Measurements from ENCODE around the gene INO80D. TPM values are rescaled to one million over a fixed set of nuclear protein-coding genes. Genes with fewer than 3 reads are reported as not detected.

INO80D gene
- total RNA-seq, 4 donors from 2014 or later: 11.0 to 28.6 (median 21.2) TPM

DNA sequence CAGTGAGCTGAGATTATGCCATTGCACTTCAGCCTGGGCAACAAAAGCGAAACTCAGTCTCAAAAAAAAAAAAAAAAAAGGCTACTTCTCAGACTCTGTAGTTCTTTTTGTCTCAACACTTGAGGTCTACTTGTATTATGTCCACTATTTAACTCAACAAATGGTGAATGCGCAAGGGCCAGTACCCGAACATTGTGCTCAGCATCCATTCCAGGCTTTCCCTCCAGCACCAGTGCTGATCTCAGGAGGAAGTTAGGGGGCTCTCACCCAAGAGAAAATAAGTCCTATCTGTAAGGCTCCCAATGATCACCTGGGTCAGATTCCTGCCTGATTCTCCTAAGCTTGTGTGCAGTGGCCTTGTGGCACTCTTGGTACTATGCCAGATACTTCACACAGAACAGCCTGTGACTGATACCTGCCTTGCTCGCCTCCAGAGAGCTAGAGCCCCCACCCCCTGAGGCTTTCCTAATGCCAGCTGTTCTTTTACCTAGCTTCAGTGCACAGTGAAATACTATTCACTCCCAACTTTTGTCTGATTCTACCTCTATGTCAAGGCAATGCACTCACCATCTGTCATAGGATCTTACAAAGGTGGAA, 74.9 kb downstream of the INO80D start:
- no peak overlapping the region for H3K4me3 ChIP-seq
- no peaks in the 10 kb centered on the region for H3K27me3 ChIP-seq
- H3K4me1 ChIP-seq: no peaks in the 10 kb centered on the region
- no peak overlapping the region for H3K27ac ChIP-seq
- H3K9me3 ChIP-seq: no peaks in the 10 kb centered on the region
- no peak for ATAC-seq
- peaks cover 0 to 87% of the 10 kb centered on the region in 2 donors for H3K36me3 ChIP-seq
- WGBS, 2 donors (ENCODE audit: low coverage in 1 of 2): 83 to 100% methylated on average over 1 to 2 of the region's 4 CpGs
- TF ChIP-seq POLR2AphosphoS5 (IDR thresholded peaks at IDR 0.05): no peak
- no peak for TF ChIP-seq POLR2A (IDR thresholded peaks at IDR 0.05)

DNA sequence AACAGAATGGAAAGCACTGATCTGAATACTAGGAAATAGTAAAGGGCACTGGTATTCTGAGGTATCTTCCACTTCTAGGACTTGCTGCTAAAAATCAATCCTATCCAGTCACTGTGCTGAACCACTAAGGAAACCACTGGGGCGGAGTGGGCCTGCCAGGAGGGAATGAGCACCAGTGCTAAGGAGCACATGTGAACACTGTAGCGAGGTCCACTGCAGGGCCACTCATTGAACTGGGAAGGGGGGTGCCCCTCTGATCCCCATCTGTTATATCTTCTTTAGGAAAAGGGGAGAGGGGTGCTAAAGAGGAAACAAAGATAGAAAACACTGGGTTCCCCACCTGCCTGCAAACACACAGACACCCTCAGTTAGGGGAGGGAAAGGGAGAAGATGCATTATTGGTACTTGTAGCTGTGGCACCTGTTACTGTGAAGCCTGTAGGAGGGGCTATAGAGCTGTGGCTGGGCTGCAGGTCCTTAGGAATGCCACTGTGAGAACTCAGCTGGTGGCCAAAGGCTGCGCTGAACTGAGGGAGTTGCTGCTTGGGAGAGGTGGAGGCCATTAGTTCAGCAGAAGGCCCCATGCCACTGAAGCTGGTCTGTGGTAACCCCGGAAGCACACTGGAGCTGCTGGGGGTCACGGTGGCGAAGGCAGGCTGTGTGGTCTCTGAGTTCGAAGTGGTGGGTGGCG, 81.8 kb downstream of the INO80D start:
- peaks cover 0 to 70% of the 10 kb centered on the region in 2 donors for H3K36me3 ChIP-seq
- WGBS, 2 donors (ENCODE audit: low coverage in 1 of 2): 83% methylated on average over 2 of the region's 8 CpGs; no CpG with 5 or more reads in 1 of the 2 donors
- no peaks in the 10 kb centered on the region for H3K4me1 ChIP-seq
- no peak for ATAC-seq
- TF ChIP-seq POLR2A (IDR thresholded peaks at IDR 0.05): no peak
- no peak for TF ChIP-seq POLR2AphosphoS5 (IDR thresholded peaks at IDR 0.05)
- no peak for TF ChIP-seq EP300 (IDR thresholded peaks at IDR 0.05)
- TF ChIP-seq, protein P1, sequence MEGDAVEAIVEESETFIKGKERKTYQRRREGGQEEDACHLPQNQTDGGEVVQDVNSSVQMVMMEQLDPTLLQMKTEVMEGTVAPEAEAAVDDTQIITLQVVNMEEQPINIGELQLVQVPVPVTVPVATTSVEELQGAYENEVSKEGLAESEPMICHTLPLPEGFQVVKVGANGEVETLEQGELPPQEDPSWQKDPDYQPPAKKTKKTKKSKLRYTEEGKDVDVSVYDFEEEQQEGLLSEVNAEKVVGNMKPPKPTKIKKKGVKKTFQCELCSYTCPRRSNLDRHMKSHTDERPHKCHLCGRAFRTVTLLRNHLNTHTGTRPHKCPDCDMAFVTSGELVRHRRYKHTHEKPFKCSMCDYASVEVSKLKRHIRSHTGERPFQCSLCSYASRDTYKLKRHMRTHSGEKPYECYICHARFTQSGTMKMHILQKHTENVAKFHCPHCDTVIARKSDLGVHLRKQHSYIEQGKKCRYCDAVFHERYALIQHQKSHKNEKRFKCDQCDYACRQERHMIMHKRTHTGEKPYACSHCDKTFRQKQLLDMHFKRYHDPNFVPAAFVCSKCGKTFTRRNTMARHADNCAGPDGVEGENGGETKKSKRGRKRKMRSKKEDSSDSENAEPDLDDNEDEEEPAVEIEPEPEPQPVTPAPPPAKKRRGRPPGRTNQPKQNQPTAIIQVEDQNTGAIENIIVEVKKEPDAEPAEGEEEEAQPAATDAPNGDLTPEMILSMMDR (IDR thresholded peaks at IDR 0.05): no peak
- H3K4me3 ChIP-seq: no peak overlapping the region
- H3K9me3 ChIP-seq: no peaks in the 10 kb centered on the region
- H3K27ac ChIP-seq: no peak overlapping the region
- H3K27me3 ChIP-seq: no peaks in the 10 kb centered on the region

DNA sequence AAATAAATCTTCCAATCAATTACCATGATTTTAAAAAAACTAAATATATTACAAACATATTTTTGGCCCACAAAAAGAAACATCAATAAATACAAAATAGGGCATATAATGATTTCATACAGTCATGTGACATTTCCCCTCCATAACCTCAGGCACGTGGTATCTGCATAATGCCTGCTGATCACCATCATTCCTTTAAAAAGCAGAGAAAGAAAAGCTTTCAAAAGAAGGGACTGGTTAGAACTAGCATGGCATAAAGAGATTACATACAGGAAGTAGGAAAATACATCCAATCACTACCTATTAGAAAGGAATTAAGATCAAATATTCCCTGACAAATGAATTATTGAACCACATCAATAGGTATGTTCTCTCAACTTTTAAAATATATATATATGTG, 83.5 kb downstream of the INO80D start:
- Histone ChIP-seq H3K9me3 (no peaks in the 10 kb centered on the region), H3K27ac (no peak overlapping the region), H3K4me3 (no peak overlapping the region), H3K36me3 (peaks cover 0 to 60% of the 10 kb centered on the region in 2 donors), H3K4me1 (no peaks in the 10 kb centered on the region), H3K27me3 (no peaks in the 10 kb centered on the region)
- TF ChIP-seq, protein P1 (IDR thresholded peaks at IDR 0.05): no peak
- TF ChIP-seq POLR2A (IDR thresholded peaks at IDR 0.05): no peak
- TF ChIP-seq POLR2AphosphoS5 (IDR thresholded peaks at IDR 0.05): no peak
- no peak for TF ChIP-seq EP300 (IDR thresholded peaks at IDR 0.05)
- no peak for ATAC-seq
- 50 to 56% methylated on average over 1 of the region's 1 CpG for WGBS, 2 donors (ENCODE audit: low coverage in 1 of 2)

DNA sequence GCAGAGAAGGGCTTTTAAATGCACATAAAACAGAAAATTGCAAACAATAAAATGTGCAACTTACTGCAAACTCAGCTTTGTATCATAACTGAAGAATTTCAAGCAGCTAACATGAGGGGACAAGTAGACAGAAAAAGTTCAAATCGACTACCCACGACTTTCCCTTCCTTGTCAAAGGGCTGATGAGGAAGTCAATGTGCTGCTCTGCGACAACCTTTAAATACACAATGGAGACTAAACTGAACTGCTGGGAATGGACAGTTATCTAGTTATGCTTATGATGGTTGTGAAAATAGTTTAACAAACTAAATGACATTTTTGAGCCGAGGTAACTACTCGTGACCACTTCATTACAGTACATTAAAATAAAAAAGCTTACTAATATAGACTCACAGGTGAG, 84.1 kb downstream of the INO80D start:
- Histone ChIP-seq H3K9me3 (no peaks in the 10 kb centered on the region), H3K4me3 (no peak overlapping the region), H3K36me3 (peaks cover 0 to 55% of the 10 kb centered on the region in 2 donors), H3K27me3 (no peaks in the 10 kb centered on the region), H3K4me1 (no peaks in the 10 kb centered on the region), H3K27ac (no peak overlapping the region)
- TF ChIP-seq EP300 (IDR thresholded peaks at IDR 0.05) (no peak), POLR2A (IDR thresholded peaks at IDR 0.05) (no peak), POLR2AphosphoS5 (IDR thresholded peaks at IDR 0.05) (no peak)
- TF ChIP-seq, protein P1 (IDR thresholded peaks at IDR 0.05): no peak
- no peak for ATAC-seq
- WGBS, 2 donors (ENCODE audit: low coverage in 1 of 2): 59 to 62% methylated on average over 5 of the region's 5 CpGs

DNA sequence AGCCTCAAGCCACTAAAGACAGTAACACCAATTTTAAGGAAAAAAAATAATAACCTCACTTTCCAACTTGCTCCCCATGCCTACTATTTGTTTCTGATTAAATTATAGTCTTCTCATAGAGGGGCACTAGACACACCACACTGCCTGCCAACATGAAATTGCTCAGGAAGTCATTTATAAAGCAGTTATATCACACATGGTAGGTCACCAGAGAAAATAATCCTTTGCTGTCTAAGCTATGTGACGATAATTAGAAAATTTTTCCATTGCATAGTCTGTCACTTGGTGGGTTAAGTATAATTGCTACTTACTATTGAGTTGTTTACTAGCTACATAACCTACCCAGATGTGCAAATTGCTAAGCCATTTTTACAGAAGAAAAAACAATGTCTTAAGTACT, 85.2 kb downstream of the INO80D start:
- ATAC-seq: no peak
- Histone ChIP-seq H3K36me3 (peaks cover 0 to 44% of the 10 kb centered on the region in 2 donors), H3K27me3 (no peaks in the 10 kb centered on the region), H3K4me1 (no peaks in the 10 kb centered on the region), H3K9me3 (no peaks in the 10 kb centered on the region), H3K4me3 (no peak overlapping the region), H3K27ac (no peak overlapping the region)
- WGBS, 2 donors (ENCODE audit: low coverage in 1 of 2): 92 to 93% methylated on average over 1 of the region's 1 CpG
- TF ChIP-seq EP300 (IDR thresholded peaks at IDR 0.05): no peak
- TF ChIP-seq POLR2AphosphoS5 (IDR thresholded peaks at IDR 0.05): no peak
- TF ChIP-seq, protein P1 (IDR thresholded peaks at IDR 0.05): no peak
- TF ChIP-seq POLR2A (IDR thresholded peaks at IDR 0.05): no peak
